GM12872 (cell line): ENCODE results near the gene EPHA3.

Source experiments
- CTCF ChIP-seq: IDR thresholded peaks from 3 replicates; pipeline ENCODE4 v1.5.1; 2011; ENCODE audit warnings: low read depth, mild to moderate bottlenecking, low read length, moderate library complexity; ENCODE audit not compliant: insufficient read depth

Gene EPHA3

DNA sequence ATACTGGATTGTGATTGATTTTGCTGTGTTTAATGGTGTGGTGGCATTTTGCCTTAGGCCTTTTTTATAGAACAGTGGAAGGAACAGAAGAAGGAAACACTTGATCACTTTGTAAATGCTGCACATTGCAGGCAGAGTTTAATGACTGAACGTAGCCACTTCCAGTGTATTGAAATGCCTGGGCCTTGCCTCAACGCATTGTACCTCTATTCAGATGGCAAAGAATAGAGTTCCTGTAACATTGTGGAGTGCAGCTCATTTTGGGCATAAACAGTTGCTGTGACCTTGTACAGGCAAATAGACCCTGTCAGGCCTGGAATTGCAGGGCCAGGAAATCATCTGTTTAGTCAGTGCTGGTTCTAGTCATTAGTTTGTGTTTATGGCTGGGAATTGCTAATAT, 225.0 kb downstream of the EPHA3 start:
- TF ChIP-seq CTCF, result no peak

DNA sequence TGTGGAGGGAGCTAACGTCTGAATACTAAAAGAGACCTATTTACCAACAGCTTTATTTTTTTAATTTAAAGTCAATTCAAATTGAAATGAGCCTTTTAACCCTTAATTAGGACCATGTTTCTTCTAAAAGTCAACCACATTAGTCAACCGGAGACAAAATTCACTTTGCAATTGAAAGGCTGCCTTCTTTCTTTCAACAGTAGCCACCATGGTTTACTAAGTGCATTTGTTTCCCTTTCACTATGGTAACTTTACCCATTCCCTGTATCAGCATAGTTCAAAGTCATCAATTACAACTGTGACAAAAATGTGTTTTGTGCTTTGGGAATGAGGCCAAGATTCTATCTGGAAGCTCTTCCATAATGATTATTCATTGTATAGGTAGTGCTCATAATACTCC, 225.4 kb downstream of the EPHA3 start:
- TF ChIP-seq CTCF, result no peak

GRCh38 chr3:89335693-89336092, 228.3 kb downstream of the EPHA3 start:
- TF ChIP-seq CTCF, result no peak

- TF ChIP-seq CTCF, result no peak
Measured at GRCh38 chr3:89340408-89340807, 233.0 kb downstream of the EPHA3 start.

DNA sequence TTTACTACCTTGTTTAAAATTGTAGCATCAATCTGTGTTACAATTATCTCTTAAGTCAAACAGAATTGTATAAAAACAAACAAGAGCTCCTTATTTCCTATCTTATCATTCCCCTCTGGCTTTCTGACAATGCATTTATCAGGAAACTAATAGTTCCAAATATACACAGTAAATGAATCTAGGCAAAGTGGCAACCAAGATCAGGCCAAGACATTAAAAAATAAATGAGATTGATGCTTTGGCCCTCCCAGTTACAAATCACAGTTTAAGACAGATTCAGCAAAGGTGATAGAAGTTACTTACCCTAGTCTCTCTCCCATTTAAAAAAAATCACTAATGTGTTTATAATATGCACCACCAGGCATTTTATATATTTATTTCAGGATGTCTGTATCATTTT, 236.7 kb downstream of the EPHA3 start:
- no peak for TF ChIP-seq CTCF

DNA sequence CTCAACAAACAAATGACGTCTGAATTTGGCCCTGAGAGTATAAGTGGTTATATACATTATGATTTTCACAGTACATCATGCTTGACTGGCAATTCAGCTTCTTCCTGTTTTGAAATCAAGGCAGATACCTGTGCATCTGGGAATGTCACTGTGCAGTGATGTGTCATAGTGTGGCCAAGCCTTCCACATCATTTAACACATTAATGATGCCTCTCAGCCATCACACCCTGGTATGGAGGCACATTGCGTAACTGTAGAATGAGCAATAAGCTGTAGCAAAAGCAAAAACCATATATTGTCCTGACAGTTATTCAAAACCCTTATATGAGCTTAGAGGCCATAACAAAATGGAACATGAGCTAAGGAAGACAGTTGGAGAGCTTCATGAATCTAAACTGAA, 246.0 kb downstream of the EPHA3 start:
- no peak for TF ChIP-seq CTCF

DNA sequence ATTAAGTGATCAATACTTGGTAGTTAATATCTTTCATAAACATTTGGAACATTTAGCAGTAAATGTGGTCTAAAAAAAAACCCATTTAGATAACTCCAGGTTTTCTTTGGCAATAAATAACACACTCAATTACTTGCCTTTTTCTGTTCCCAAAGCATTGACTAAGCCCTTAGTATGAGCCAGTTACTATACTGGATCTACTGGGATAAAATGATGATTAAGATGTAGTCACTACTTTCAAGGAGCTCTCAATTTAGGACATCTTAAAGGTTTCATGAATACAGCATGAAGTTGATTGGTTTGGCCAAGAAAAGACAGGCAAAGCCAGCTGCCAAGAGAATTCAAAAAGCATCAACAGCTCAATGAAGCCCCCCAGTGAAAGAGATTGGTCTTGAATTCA, 250.9 kb downstream of the EPHA3 start:
- TF ChIP-seq CTCF, result no peak

GRCh38 chr3:89360156-89360555, 252.7 kb downstream of the EPHA3 start:
- no peak for TF ChIP-seq CTCF
